B cell (primary cell): ENCODE data around the gene MED15.

Experiments used
- EZH2 ChIP-seq: IDR thresholded peaks from 2 replicates; pipeline ENCODE4 v1.6.1; 2012; ENCODE audit warnings: borderline replicate concordance, low read depth, mild to moderate bottlenecking, moderate library complexity, low read length; ENCODE audit not compliant: insufficient read depth, poor library complexity, severe bottlenecking
- TF ChIP-seq, protein P1 (sequence below): fragments of 200-600 bp; IDR thresholded peaks from one replicate; pipeline ENCODE4 v1.8.0; 2022; ENCODE audit warnings: antibody characterized with exemption, mild to moderate bottlenecking

DNA sequence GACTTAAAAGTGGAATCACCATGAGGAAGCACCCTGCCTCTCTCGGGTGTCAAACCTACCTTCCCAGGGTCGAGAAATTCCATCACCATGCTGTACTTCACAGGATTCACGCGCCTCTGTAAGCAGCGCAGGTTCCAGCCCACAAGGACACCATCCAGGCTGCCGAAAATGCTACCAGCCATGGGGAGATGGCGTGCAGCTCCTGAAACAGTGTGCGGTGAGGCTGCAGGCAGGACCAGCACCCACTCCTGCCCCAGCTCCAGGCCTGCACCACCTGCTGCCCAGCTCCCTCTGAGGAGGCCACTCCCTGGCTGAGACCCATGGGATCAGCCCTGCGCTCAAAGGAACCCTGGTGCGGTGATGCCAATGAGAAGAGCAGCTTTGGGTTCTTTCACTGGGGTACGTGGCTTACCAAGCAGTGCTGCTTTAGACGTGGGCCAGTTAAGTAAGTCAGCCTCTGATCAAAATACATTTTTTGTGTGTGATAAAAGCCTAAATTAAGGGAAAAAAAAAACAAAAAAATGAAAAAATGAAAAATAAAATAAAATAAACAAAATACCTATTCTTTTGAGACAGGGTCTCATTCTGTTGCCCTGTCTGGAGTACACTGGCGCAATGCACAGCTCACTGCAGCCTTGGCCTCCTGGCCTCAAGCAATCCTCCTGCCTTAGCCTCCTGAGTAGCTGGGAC lies 115.4 kb downstream of the MED15 start:
- TF ChIP-seq, protein P1, sequence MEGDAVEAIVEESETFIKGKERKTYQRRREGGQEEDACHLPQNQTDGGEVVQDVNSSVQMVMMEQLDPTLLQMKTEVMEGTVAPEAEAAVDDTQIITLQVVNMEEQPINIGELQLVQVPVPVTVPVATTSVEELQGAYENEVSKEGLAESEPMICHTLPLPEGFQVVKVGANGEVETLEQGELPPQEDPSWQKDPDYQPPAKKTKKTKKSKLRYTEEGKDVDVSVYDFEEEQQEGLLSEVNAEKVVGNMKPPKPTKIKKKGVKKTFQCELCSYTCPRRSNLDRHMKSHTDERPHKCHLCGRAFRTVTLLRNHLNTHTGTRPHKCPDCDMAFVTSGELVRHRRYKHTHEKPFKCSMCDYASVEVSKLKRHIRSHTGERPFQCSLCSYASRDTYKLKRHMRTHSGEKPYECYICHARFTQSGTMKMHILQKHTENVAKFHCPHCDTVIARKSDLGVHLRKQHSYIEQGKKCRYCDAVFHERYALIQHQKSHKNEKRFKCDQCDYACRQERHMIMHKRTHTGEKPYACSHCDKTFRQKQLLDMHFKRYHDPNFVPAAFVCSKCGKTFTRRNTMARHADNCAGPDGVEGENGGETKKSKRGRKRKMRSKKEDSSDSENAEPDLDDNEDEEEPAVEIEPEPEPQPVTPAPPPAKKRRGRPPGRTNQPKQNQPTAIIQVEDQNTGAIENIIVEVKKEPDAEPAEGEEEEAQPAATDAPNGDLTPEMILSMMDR, result no peak
- no peak for TF ChIP-seq EZH2
